GM21528 (cell line): ENCODE results near the gene ELK1.
"Not testable (repeated sequence)": the region's sequence is repeated elsewhere in the genome, so short reads cannot be mapped to it uniquely, and the experiment has no call there.

Experiments
- ATAC-seq: cut with Tn5 transposase; IDR thresholded peaks from one replicate; pipeline ENCODE4 v1.9.1; 2021; ENCODE audit warnings: mild to moderate bottlenecking, moderate library complexity; ENCODE audit not compliant: unreplicated experiment, low FRiP score

Gene ELK1

GRCh38 chrX:47614618-47615017, 35.7 kb downstream of the ELK1 start:
- no peak for ATAC-seq

- ATAC-seq, result no peak
Measured at GRCh38 chrX:47613082-47613481, 37.3 kb downstream of the ELK1 start.

GRCh38 chrX:47612418-47612817, 37.9 kb downstream of the ELK1 start:
- ATAC-seq, result no peak

- no peak for ATAC-seq
Measured at GRCh38 chrX:47611926-47612325, 38.4 kb downstream of the ELK1 start.

GRCh38 chrX:47611489-47611888, 38.9 kb downstream of the ELK1 start:
- ATAC-seq, result no peak

- no peak for ATAC-seq
Measured at GRCh38 chrX:47610511-47610910, 39.9 kb downstream of the ELK1 start.

GRCh38 chrX:47608130-47608810, 42.1 kb downstream of the ELK1 start:
- no peak for ATAC-seq

- no peak for ATAC-seq
Measured at GRCh38 chrX:47607091-47607490, 43.3 kb downstream of the ELK1 start.

GRCh38 chrX:47605024-47605423, 45.3 kb downstream of the ELK1 start:
- ATAC-seq, result no peak

- ATAC-seq, result not testable (repeated sequence)
Measured at GRCh38 chrX:47603125-47603524, 47.2 kb downstream of the ELK1 start.

GRCh38 chrX:47597222-47597621, 53.1 kb downstream of the ELK1 start:
- no peak for ATAC-seq

GRCh38 chrX:47596256-47596655, 54.1 kb downstream of the ELK1 start:
- no peak for ATAC-seq

- ATAC-seq, result no peak
Measured at GRCh38 chrX:47595716-47596251, 54.6 kb downstream of the ELK1 start.

GRCh38 chrX:47593522-47593921, 56.8 kb downstream of the ELK1 start:
- ATAC-seq, result no peak

- ATAC-seq, result no peak
Measured at GRCh38 chrX:47590984-47591383, 59.4 kb downstream of the ELK1 start.

- ATAC-seq, result no peak
Measured at GRCh38 chrX:47587906-47588735, 62.2 kb downstream of the ELK1 start.

GRCh38 chrX:47587091-47587891, 63.1 kb downstream of the ELK1 start:
- no peak for ATAC-seq

GRCh38 chrX:47586043-47586787, 64.1 kb downstream of the ELK1 start:
- no peak for ATAC-seq
